HG03520 (cell line): ENCODE data around the gene SMIM5.
"Not testable (repeated sequence)": the region's sequence is repeated elsewhere in the genome, so short reads cannot be mapped to it uniquely, and the experiment has no call there.

ENCODE experiments used
- ATAC-seq: cut with Tn5 transposase; IDR thresholded peaks from one replicate; pipeline ENCODE4 v1.9.1; 2021; ENCODE audit warnings: mild to moderate bottlenecking, moderate library complexity; ENCODE audit not compliant: unreplicated experiment

The SMIM5 gene

DNA sequence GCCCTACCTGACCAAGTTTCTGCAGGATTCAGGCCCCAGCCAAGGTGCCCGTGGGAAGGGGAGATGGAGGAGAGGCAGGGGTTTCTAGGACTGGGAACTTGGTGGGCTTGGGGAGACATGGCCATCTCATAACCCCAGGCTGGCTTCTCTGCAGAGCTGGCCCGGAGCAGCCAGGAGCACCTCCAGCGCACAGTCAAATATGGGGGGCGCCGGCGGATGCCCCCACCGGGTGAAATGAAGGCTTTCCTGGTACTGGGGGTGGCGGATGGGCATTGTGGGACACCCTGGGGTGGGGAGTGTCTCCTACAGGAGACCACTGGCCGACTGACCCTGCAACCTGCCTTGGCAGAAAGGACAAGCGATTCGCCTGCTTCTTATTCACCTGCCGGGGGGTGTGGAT lies 9.2 kb upstream of the SMIM5 start:
- no peak for ATAC-seq

DNA sequence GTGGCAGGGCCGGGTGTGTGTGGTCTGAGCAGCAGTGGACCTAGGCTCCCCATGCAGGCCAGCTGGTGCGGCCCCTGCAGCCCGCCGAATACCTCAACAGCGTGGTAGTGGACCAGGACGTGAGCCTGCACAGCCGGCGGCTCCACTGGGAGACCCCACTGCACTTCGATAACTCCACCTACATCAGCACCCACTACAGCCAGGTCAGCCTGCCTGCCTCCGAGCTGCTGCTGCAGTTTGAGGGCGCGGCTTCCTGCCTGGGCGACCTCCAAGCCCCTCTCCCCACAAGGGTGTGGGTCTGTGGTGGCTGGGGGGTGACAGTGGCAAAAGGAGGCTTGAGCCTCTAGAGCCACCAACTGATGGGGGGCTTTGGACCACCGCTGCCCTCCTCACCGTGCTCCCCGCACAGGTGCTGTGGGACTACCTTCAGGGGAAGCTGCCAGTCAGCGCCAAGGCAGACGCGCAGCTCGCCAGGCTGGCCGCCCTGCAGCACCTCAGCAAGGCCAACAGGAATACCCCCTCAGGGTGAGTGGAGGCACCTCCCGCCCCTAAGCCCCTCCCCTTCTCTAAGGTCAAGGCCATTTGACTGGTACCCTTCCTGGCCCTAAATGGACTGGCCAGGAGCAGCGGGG lies 8.4 kb upstream of the SMIM5 start:
- no peak for ATAC-seq

DNA sequence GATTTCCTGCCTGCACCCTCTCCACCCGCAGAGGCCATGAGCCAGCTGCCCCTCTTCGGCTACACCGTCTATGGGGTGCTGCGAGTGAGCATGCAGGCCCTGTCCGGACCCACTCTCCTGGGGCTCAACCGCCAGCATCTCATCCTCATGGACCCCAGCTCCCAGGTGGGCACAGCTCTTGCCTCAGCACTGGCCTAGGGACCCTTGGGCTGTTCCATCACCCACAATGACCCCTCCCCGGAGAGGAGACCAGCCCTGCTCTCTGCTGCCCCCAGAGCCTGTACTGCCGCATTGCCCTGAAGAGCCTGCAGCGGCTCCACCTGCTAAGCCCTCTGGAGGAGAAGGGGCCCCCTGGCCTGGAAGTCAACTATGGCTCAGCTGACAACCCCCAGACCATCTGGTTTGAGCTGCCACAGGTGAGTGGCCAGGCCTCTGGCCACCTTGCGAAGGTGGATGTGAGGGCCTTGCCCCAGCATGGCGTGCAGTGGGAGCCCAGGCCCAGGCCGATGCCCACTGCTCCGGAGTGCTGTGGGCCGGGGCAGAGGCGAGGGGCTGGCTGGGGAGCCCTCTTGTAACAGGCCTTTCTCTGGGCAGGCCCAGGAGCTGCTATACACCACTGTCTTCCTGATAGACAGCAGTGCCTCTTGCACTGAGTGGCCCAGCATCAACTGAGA lies 7.3 kb upstream of the SMIM5 start:
- ATAC-seq = no peak

DNA sequence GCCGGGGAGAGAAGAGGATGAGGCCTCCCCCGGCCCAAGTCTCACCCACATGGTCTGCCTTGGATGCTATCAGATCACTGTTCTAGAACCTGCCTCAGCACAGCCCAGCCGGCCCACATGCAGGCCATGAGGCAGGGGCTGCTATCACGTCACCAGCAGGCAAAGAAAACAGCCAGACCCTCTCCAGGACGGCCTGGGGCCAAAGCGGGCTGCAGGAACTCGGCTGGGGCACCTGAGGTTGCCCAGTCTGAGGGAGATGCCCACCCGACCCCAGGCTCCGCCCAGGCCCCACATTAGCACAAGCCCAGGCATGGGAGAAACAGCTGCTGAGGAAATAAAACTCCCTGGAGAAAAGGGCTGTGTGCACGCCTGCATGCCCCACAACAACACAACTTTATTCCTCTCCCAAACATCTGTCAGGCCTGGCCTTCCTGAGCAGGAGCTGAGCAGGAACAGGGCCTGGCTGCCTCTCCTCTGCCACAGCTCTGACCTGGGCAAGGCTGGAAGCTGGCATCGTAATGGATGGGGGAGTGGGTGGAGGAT lies 6.7 kb upstream of the SMIM5 start:
- ATAC-seq = no peak

DNA sequence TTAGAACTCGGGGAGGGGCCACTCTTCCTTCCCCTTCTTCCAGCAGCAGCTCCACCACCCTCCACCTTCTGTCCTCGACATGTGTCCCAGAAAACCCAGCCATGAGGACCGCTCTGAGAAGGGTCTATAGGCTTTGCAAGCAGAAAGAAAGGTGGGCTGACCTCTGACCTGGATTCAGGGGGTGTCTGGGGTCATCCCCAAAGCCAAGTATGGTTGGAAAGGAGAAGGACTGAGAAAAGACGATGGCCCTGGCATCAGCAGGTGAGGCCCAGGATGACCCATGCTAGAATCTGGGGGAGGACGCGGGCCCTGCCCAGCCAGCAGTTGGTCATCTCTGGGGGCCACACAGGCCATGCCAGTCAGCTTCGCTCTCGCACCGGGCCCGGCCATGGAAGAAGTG lies 6.1 kb upstream of the SMIM5 start:
- ATAC-seq = no peak

DNA sequence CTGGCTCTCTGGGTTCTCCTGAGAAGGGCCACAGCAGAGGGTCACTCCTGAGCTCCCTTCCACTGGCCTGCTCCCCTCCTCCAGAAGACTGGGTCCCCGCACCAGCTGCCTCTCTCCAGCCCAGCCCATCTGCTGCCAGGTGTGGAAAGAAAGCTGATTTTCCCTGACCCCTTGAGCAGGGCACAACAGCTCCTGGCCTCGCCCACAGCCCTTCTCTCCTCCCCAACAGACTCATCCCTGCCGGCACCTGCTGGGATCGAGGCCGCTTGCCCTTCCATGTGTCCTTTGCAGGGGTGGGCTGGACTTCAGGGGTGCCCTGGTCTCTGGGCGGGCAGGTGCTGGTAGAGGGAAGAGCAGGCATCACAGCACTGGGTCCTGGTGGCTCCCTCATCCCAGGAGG lies 4.8 kb upstream of the SMIM5 start:
- no peak for ATAC-seq

DNA sequence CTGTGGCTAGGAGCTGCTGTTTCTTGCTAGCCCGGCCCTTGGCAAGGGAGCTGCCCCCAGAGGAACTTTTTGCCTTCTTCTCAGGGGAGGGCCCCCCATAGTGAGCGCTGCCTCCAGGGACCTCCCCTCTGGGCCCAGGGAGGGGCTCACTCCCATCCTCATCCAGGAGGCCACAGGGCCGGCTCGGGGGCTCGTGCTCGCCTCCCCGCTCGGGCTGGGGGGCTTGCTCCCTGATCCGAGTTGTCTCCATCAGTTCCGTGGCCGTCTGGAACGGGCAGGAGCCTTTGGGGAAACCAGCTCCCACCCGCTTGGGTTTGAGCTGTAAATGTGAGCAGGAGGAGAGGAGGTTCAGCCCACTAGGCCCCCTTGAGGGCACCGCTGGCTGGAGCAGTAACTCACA lies 4.1 kb upstream of the SMIM5 start:
- ATAC-seq = no peak

DNA sequence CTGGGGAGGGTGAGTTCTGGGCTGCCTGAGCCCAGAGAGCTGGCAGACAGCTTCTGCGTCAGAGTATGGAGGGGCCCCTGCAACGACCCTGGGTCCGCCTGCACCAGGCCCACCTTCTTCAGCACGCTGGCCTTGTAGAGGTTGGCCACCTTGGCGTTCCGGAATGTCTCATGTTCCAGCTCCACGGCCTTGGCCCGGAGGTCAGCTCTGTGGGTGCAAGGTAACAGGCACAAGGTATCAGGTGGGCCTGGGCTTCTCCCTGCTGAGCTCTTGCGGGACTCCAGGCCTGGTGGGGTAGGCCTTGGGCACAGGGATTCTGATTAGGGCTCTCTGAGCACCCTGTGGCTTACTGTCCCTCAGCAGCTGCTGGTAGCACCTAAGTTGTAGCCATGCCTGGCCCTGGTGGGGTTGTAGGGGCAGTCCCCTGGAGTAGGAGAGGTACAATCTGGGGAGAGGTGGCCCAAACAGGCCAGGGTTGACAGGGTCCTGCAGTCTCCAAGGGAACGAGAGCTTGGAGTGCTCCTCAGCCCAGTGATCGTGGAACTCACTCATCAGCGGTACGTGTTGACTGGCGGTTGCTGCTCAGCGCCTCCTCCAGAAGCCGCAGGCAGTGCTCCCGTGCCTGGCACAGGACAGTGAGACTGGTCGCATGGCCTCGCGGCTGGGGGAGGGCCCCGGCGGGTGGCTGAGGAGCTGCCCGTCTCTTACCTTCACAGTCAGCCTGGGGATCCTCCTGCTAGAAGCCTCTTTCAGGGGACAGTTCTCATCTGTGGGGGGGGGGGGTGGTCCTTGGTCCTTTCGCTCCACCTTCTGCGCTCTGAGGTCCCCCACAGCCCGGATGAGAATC lies 2.9 kb upstream of the SMIM5 start:
- no peak for ATAC-seq

DNA sequence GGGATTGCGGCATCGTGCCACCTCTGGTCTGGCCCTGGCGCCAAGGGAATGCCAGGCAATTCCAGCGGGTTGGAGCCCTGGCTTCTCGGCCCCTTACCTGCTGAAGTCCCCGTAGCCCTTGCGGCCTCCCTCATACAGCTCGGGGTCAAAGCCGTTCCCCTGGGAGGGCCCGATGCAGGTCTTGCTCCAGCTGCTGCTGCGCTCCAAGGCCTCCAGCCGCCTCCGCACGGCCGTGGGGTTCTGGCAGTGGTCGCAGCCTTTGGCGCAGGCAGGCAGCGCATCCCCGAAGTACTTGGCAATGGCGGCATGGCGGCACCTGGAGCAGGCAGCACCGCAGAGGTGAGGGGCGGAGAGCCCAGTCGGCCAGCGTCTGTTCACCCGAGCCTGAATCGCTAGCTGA lies 1.9 kb upstream of the SMIM5 start:
- ATAC-seq = no peak

DNA sequence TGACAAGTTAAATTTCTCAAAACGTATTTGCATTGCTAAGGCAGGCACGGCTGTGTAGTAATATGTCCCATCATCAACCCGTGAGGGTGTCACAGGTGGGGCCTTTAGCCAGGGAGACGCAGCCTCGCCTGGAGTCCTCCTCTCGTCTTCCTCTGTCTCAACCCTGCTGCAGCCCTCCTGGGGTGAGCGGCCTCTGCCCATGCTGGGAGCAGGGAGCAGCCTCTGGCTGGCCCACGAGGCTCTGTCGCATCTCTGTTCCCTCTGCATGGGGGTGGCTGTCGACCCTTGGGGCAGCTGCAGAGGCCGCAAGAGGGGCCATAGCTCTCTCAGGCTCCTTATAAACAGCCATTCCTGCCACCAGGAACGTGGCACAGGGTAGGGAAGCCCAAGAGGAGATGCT lies 806 bp upstream of the SMIM5 start:
- ATAC-seq = no peak

DNA sequence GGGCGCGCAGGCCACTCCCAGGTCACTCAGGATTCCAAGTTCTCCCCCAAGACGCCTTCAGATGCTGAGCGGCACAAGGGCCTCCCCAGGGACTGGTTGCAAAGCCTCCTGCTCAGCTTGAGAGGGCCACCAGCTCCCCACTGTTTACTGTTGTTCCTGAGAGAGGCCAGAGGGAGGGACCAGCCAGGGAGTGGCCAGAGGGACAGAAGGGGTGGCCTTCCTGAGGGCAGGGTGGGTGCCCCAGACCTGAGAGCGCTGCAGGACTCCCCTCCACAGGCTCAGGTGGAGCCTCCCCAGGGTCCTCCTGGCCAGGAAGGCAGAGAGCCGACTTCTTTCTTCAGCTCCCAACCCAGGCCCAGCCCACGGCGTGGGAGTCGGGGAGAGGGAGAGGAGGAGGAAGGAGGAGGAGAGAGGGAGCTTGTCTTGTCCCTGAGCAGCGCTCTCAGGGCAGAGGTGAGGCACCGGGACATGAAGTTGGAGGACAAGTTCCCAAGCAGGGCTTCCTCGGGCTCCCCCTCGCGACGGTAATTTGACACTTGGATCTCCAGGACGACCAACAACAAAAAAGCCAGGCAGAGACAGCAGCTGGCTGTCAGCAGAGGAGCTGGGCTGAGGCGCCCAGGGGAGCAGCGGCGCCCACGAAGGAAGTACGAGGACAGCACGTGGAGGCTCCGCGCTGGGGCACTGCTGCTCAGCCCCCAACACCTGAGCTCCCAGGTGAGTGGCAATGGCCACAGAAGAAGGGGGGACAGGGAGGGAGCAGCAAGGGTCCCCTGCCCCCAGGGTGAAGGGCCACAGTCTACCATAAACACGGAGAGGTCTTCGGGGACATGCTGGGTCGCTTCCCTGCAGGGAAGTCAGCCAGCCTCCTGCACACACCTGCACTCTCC lies 497 bp downstream of the SMIM5 start:
- no peak for ATAC-seq

DNA sequence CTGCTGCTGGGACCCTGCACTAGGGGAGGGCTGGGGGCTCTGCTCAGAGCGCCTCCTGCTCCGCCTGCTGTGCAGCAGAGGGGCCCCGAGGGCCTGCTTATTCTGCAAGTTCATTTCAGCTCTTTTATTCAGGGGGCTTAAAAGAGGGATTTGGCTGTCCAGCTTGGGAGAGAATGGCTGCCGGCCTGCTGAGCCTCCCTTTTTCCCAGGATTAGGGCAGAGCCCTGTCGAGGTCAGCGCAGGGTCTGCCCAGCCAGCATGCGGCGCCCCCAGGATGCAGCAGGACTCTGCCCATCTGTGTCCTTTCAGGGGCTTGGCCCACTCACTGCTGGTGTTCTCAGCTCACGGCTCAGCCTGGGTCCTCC lies 1.1 kb downstream of the SMIM5 start:
- ATAC-seq = no peak

DNA sequence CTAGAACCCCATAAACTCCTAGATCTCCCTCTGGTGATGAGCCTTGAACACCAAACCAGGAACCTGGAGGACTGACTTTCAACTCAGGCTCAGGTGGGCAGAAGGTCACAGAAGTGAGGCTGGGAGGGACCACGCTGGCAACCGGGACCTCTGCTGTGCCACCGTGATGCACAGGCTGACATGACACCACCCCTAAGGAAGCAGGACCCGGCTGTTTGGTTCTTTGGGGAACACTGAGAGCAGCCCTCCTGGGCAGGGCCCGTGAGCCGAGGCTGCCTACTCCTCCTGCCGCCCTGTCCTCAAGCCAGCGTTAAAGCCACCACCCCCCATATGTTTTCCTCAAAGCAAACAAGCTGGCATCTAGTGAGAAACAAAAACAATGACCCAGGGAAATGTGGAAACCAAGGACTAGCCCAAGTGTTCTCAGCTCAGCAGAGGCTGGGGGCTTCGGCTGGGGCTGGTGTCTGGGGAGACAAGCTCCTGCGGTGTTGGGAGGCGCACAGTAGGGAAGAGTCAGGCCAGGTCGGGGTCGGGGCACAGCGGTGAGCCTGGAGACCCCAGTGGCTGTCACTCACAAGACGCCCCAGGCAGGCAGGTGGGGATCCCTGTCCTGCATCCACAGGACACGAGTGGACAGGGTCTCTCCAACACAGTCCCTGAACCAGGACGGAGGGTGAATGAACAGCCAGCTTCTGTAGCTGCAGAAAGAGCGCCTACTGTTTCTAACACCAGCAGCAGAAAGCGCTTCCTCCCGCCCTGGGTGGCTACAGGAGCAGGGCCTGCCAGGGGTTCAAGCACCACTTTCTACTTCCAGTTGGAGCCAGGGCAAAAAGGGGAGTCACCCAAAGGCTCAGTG lies 1.7 kb downstream of the SMIM5 start:
- no peak for ATAC-seq

DNA sequence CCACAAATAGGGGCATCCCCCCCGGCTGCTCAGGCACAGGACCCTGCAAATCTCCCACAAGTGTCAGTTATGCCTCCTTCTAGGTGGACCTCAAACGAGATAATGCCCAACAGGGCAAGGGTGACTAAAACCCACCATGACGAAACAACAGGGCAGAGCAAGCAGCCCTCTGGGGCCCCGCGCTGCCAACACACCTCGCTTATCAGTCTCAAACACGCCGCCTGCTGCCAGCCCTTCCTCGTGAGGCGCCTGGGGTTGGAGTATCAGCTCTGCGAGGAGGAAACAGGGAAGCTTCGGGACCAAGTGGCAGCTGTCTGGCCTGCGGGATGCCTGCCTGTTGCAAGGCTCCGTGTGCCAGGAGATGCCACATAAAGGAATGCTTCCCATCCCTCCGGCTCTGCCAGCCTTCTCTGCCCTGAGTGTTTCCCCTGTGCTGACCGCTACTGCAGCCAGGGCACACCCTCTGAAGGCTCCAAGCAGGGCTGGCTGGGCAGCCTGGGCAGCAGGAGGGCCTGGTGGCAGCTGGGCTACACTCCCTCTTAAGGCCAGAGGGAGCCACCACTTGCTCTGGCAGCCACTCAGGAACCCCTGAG lies 2.5 kb downstream of the SMIM5 start:
- ATAC-seq = no peak

DNA sequence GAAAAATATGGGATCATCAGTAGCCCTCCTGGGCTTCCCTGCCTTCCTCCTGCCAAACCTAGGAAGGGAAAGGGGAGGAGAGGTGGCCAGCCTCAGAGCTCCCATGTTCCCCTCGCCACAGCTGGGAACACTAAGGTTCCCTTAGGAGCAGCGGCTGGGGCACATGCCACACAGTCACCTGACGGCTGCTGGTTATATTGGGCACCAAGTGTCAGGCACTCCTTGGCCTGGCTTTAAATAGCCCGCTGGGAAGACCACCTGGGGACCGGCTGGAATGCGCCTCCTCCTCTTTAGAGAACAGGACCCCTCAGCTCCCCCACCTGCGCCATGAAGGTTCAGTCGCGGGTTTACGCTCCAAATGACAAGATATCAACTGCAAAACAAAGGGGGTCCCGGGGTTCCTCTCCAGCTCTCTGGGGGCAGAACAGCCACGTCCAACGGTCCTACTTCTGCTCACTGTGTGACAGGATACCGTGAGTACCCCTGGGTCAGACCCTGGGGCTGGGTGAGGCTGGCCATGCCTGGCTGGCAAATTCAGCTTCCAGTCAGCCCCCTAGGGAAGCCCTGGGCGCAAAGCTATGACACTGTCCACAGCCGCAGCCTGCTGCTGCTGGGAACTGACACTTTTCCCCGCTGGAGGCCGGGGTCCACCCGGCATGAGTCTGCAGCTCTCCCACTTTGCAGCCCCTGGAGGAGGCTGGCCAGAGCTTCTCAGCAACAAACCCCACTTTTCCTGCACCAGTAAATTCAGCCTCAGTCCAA lies 3.3 kb downstream of the SMIM5 start:
- ATAC-seq = no peak

DNA sequence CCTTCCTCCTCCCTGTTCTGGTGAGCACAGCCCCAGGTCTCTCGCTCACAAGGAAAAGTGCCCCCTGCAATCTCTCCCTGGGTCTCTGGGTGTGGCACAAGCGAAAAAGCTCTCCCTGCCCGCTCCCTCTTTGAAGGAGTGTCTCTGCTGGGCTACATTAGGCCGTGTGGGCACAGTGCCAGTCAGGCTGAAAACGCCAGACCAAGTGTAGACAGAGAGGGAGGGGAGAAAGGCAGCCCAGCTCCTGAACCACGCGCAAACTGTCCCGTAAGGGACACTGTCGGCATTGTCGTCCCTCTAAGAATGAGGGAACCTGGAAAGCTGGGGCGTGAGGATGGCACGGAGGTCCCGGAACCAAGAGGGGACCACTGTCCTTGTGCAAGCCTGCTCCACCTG lies 3.9 kb downstream of the SMIM5 start:
- ATAC-seq = no peak

DNA sequence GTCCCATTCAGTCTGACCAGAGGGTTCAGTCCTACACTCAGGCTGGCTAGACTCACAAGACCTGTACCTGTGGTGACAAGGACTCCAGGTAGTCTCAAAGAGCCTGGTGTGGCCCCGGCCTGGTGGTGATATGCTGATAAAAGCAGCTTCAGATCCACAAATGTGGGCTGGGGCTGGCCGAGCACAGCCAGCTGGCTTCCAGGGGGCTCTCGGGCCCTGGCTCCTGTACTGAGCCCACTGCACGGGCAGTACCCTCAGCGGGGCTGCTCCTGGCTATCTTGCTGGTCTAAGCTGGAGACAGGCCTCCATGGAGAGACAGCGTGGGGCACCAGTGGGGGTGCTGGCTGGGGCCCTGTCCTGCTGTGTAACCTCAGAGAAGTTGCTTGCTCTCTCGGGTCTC lies 4.3 kb downstream of the SMIM5 start:
- ATAC-seq = no peak

DNA sequence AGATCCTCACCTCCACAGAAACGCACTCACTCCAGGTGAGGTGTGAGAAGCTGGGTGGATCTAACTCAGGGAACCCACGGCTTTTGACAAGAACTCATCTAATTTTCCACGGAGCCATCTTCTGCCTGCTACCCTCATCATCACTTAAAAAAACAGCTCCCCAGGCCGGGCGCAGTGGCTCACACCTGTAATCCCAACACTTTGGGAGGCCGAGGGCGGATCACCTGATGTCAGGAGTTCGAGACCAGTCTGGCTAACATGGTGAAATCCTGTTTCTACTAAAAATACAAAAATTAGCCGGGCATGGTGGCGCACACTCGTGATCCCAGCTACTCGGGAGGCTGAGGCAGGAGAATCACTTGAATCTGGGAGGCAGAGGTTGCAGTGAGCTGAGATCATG lies 4.8 kb downstream of the SMIM5 start:
- ATAC-seq = not testable (repeated sequence)

DNA sequence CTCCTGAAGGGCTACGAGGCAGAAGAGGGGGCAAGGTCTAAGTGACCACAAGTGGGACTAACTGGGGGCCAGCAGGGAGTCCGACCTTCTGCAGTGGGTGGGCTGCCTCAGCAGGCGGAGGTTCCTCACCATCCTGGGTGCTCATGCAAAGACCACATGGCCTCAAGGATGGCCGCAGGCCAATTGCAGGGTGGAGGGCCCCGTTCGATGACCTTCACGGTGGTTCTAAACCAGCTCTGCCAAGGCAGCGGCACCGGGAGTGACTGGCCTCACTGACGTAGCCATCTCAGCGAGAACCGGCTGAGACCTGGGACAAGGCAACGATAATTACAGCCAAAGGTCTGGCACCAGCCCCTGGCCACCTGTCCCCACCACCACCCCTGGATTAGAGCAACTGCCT lies 5.7 kb downstream of the SMIM5 start:
- no peak for ATAC-seq
